Right atrium auricular region (tissue), 2 donors: ENCODE data around the gene NDUFB8. TPM values are rescaled to one million over a fixed set of nuclear protein-coding genes. Genes with fewer than 3 reads are reported as not detected.

Experiments
- DNase-seq: peaks from one replicate; pipeline ENCODE4 v3.0.0-alpha.2; 2019; ENCODE audit warnings: low spot score
- H3K27ac ChIP-seq, 2 donors: fragments of 200-600 bp; sonication (generic); 1 replicate in 1 of 2; 2 replicates in 1 of 2; pipeline ENCODE4 v1.5.1; 2016 to 2019
- H3K27me3 ChIP-seq, 2 donors: fragments of 200-600 bp; sonication (generic); one replicate each; pipeline versions ENCODE4 v1.5.1 to v1.6.0; 2017 to 2019
- H3K36me3 ChIP-seq: fragments of 200-600 bp; sonication (generic); one replicate; pipeline ENCODE4 v1.5.1; 2016
- H3K4me1 ChIP-seq, 2 donors: fragments of 200-600 bp; sonication (generic); one replicate each; pipeline versions ENCODE4 v1.5.1 to v1.6.0; 2017 to 2019
- H3K4me3 ChIP-seq, 2 donors: fragments of 200-600 bp; sonication (generic); 1 replicate in 1 of 2; 2 replicates in 1 of 2; pipeline ENCODE4 v1.5.1; 2017 to 2019; ENCODE audit warnings: mild to moderate bottlenecking in 1 of 2, moderate library complexity in 1 of 2
- H3K9me3 ChIP-seq, 2 donors: fragments of 200-600 bp; sonication (generic); one replicate each; pipeline ENCODE4 v1.5.1; 2019
- total RNA-seq, 2 donors: library from RNA; depleted of rRNA; stranded (reverse); fragments of >200 nt; gene quantifications; one replicate each; pipeline ENCODE4 v1.1.0, GENCODE V29; 2016
- TF ChIP-seq, protein P1 (sequence below), 2 donors: fragments of 200-600 bp; sonication (generic); IDR thresholded peaks; one replicate each; pipeline ENCODE4 v1.5.1; 2019; ENCODE audit warnings: antibody characterized with exemption in 2 of 2

The NDUFB8 gene
- total RNA-seq, 2 donors from 2014 or later = 355 to 361 TPM

DNA sequence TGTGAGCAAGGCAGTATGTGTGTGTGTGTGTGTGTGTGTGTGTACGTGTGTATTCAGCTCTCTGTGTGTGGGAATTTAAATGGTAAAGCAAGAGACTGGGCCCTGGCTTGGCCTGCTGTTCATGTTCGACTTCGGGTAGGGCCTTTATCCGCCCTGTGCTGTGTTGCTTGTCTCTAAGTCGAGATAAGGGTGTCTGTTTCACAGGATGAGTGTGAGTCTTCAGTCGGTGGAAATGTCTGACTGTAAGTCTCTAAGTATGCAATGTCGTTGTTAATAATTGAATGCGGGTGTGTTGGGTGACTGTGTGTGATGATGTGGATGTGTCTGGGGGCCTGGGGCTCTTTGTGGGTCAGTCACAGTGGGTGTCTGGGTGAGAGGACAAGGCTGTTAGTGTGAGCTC lies 40.8 kb upstream of the NDUFB8 start:
- H3K4me3 ChIP-seq = no peak overlapping the region
- no peaks in the 10 kb centered on the region for H3K9me3 ChIP-seq
- H3K27me3 ChIP-seq = no peaks in the 10 kb centered on the region
- no peaks in the 10 kb centered on the region for H3K4me1 ChIP-seq
- DNase-seq = no peak
- no peak overlapping the region for H3K27ac ChIP-seq
- no peaks in the 10 kb centered on the region for H3K36me3 ChIP-seq
- TF ChIP-seq, protein P1, sequence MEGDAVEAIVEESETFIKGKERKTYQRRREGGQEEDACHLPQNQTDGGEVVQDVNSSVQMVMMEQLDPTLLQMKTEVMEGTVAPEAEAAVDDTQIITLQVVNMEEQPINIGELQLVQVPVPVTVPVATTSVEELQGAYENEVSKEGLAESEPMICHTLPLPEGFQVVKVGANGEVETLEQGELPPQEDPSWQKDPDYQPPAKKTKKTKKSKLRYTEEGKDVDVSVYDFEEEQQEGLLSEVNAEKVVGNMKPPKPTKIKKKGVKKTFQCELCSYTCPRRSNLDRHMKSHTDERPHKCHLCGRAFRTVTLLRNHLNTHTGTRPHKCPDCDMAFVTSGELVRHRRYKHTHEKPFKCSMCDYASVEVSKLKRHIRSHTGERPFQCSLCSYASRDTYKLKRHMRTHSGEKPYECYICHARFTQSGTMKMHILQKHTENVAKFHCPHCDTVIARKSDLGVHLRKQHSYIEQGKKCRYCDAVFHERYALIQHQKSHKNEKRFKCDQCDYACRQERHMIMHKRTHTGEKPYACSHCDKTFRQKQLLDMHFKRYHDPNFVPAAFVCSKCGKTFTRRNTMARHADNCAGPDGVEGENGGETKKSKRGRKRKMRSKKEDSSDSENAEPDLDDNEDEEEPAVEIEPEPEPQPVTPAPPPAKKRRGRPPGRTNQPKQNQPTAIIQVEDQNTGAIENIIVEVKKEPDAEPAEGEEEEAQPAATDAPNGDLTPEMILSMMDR (IDR thresholded peaks at IDR 0.05) = no peak

DNA sequence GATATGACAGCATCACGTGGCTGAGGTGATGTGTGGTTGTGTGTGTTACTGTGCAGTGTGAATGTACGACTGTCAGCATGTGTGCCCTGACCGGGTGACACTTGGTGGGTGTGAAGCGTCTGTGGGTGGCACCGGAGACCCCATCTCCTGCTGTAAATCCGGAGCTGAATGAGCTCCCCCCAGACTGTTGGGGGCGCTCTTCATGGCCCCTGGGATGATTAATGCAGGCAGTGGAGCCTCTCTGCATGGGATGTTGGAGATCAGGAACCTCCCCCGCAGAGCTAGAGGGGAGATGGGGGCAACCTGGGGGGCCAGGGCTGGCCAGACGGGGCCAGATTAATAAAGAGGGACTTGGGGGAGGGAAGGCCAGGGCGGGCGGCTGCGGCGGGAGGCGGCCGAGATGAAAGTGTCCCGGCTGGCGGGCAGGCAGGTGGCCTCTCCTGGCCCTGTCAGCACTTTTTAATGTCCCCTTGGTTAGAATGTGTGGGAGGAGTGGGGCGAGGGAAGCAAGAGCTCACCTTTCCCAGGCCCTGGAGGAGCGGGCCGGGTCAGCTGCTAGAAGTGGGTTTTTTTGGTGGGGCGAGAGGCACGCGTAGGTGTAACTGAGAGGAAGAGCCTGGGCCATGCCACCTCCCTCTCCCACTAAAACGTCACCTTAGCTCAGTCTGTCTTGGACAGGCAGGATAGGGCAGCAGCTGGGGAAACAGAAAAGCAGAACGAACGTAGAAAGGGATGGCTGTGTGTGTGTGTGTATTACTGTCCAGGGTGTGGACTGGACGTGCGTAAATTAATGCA lies 40.2 kb upstream of the NDUFB8 start:
- TF ChIP-seq, protein P1 (IDR thresholded peaks at IDR 0.05) = no peak
- H3K4me1 ChIP-seq = no peaks in the 10 kb centered on the region
- no peaks in the 10 kb centered on the region for H3K27me3 ChIP-seq
- H3K9me3 ChIP-seq = no peaks in the 10 kb centered on the region
- no peak overlapping the region for H3K4me3 ChIP-seq
- DNase-seq = no peak
- no peaks in the 10 kb centered on the region for H3K36me3 ChIP-seq
- H3K27ac ChIP-seq = no peak overlapping the region

DNA sequence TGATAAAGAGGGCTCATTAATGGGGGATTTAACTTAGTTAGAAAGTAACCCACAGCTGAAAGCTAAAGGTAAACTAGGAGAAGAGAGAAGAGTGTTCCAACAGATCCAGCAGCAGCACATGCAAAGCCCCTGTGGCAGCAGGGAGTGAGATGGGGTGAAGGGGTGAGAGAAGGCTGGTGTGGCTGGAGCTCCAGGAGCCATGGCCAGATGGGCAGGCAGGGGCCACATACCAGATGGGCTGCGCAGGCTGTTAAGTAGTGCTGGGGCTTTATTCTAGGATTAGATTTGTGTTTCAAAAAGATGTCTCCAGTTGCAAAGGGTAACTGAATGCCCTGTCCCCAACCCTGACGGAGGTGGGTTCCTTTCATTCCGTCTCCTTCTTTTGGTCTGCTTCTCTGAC lies 39.2 kb upstream of the NDUFB8 start:
- H3K4me1 ChIP-seq = no peaks in the 10 kb centered on the region
- DNase-seq = no peak
- H3K27ac ChIP-seq = no peak overlapping the region
- H3K27me3 ChIP-seq = no peaks in the 10 kb centered on the region
- H3K36me3 ChIP-seq = no peaks in the 10 kb centered on the region
- TF ChIP-seq, protein P1 (IDR thresholded peaks at IDR 0.05) = no peak
- no peak overlapping the region for H3K4me3 ChIP-seq
- H3K9me3 ChIP-seq = no peaks in the 10 kb centered on the region

DNA sequence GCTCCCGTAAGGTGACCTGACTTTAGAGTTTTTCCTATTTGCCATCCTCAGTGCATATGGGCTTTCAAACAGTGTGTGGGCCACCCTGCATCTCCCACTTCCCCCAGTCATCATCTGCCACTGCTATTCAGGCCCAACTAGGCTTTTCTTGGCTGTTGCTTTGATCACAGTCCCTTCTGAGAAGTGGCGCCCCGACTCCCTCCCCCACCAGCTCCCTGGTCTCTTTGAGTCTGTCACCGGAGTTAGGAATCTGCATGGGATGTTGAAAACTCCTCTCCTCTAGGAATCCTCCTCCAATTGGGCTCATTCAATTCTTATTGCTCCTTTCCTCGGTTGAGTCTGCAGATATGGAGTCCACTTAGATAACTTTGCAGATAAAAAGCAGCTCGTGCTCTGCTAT lies 38.2 kb upstream of the NDUFB8 start:
- DNase-seq = no peak

DNA sequence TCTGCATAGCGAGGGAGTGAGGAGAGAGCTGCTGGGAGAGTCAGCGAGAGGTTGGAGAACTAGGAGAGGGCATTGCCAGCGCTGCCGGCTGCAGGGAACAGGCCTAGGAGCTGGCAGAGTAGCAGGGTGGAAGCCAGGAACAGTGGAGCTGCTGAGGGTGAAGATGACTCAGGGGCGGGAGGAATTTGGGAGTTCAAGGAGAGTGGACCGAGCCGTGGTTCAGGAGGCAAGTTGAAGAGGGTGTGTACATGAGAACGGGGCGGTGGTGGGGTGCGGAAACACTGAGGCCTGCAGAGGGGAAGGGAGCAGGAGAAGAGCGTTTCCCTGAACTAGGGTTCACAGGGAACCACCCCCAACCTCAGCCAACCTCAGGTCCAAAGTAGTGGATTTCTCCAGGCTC lies 37.6 kb upstream of the NDUFB8 start:
- Histone ChIP-seq H3K36me3 (no peaks in the 10 kb centered on the region), H3K27me3 (no peaks in the 10 kb centered on the region), H3K4me1 (peaks cover 0 to 7% of the 10 kb centered on the region in 2 donors), H3K27ac (no peak overlapping the region), H3K9me3 (no peaks in the 10 kb centered on the region), H3K4me3 (no peak overlapping the region)
- TF ChIP-seq, protein P1 (IDR thresholded peaks at IDR 0.05) = no peak
- no peak for DNase-seq

More for the DNA sequence above, 38.2 kb upstream of the NDUFB8 start:
- H3K4me3 ChIP-seq = no peak overlapping the region
- H3K27ac ChIP-seq = no peak overlapping the region
- TF ChIP-seq, protein P1 (IDR thresholded peaks at IDR 0.05) = no peak
- H3K36me3 ChIP-seq = no peaks in the 10 kb centered on the region
- H3K9me3 ChIP-seq = no peaks in the 10 kb centered on the region
- H3K27me3 ChIP-seq = no peaks in the 10 kb centered on the region
- peaks cover 0 to 1% of the 10 kb centered on the region in 2 donors for H3K4me1 ChIP-seq

DNA sequence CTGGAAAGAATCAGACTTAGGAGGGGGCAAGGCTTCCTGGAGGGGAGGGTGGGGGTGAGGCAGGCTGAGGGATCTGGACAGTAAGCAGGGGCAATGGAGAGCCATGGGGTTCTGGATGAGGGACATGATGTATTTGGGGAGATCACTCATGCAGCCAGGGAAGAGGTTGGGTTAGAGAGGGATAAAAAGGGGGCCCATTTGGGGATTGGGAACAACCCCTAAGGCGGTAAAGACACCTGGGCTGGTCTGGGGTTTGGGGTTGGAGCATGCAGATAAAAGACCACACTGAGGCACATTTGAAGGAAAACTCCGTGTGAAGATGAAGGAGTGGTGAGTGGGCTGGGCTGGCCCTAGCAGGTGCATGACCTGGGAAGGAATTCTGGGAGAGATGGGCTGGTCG lies 36.9 kb upstream of the NDUFB8 start:
- H3K27ac ChIP-seq = no peak overlapping the region
- no peaks in the 10 kb centered on the region for H3K27me3 ChIP-seq
- no peak for DNase-seq
- H3K4me3 ChIP-seq = no peak overlapping the region
- no peaks in the 10 kb centered on the region for H3K9me3 ChIP-seq
- no peaks in the 10 kb centered on the region for H3K36me3 ChIP-seq
- TF ChIP-seq, protein P1 (IDR thresholded peaks at IDR 0.05) = no peak
- H3K4me1 ChIP-seq = peaks cover 0 to 14% of the 10 kb centered on the region in 2 donors
